GM12878 (cell line): ENCODE data around the gene MAST4. TPM values are rescaled to one million over a fixed set of nuclear protein-coding genes. Genes with fewer than 3 reads are reported as not detected.
A peak's percentile ranks its signal among the peaks of the same experiment; 100 is the strongest.

ENCODE experiments used
- ATAC-seq: fragments of 200-7000 bp; cut with Tn5 transposase; 3 replicates; pipeline ENCODE4 v1.9.1; 2020; ENCODE audit warnings: mild to moderate bottlenecking, moderate library complexity
- BruUV-seq: library from RNA; stranded (reverse); fragments of 400-500 nt; replicated peaks from 2 replicates; lab custom pipeline; 2021; lab: Mats Ljungman, UMichigan
- CTCF ChIA-PET: fragments of 300-600 bp; sonication (Branson Sonifier 250); formaldehyde crosslinking; extraction: SDS; loops from one replicate; lab custom pipeline; 2021; ENCODE audit warnings: inconsistent platforms; lab: Yijun Ruan, JAX
- POLR2A ChIA-PET: fragments of 350-600 bp; formaldehyde crosslinking; extraction: SDS; loops from one replicate; lab custom pipeline; 2021; ENCODE audit warnings: inconsistent platforms; lab: Charles Lee
- RAD21 ChIA-PET: fragments of 300-600 bp; sonication (Branson Sonifier 250); formaldehyde crosslinking; loops from one replicate; lab custom pipeline; 2023; ENCODE audit warnings: antibody characterized with exemption; ENCODE audit not compliant: unreplicated experiment; lab: Charles Lee
- SMC1A ChIA-PET: fragments of 300-600 bp; sonication (Branson Sonifier 250); formaldehyde crosslinking; loops from one replicate; lab custom pipeline; 2023; ENCODE audit not compliant: unreplicated experiment, uncharacterized antibody; lab: Charles Lee
- DNase-seq: peaks from one replicate; pipeline ENCODE4 v3.0.0-alpha.2; 2011; ENCODE audit warnings: low read depth, low spot score
- FAIRE-seq: peaks from 3 replicates; lab custom pipeline; 2011; peaks lifted over from hg19 to GRCh38; lab: Jason Lieb, UNC
- H2AFZ ChIP-seq: 2 replicates; pipeline ENCODE4 v1.6.0; 2011; ENCODE audit warnings: low read depth, low read length, control low read depth; ENCODE audit not compliant: control insufficient read depth
- H3K27ac ChIP-seq: 2 replicates; pipeline ENCODE4 v1.5.1; 2011; ENCODE audit warnings: control low read depth; ENCODE audit not compliant: control insufficient read depth, insufficient read depth
- H3K27me3 ChIP-seq, 2 experiments: replicated peaks in 1 of 2; 2 replicates each; pipeline versions ENCODE4 v1.6.0 to v1.6.1; 2011; ENCODE audit warnings: low read length in 1 of 2; ENCODE audit not compliant: control insufficient read depth in 2 of 2, insufficient read depth in 2 of 2
- H3K36me3 ChIP-seq, 2 experiments: 2 replicates each; pipeline ENCODE4 v1.5.1; 2011; ENCODE audit warnings: low read length in 1 of 2; ENCODE audit not compliant: control insufficient read depth in 2 of 2, insufficient read depth in 2 of 2
- H3K4me1 ChIP-seq: 2 replicates; pipeline ENCODE4 v1.6.1; 2011; ENCODE audit warnings: mild to moderate bottlenecking, low read length, moderate library complexity, mixed read lengths; ENCODE audit not compliant: control insufficient read depth, insufficient read depth
- H3K4me2 ChIP-seq: 2 replicates; pipeline ENCODE4 v1.6.0; 2011; ENCODE audit warnings: control low read depth; ENCODE audit not compliant: control insufficient read depth, insufficient read depth
- H3K4me3 ChIP-seq: fragments of 200-600 bp; sonication (generic); 2 replicates; pipeline ENCODE4 v1.5.1; 2016
- H3K79me2 ChIP-seq: 2 replicates; pipeline ENCODE4 v1.6.0; 2011; ENCODE audit warnings: low read length; ENCODE audit not compliant: control insufficient read depth, insufficient read depth
- H3K9ac ChIP-seq: 2 replicates; pipeline ENCODE4 v1.8.0; 2011; ENCODE audit warnings: low read length, control low read depth, mixed read lengths; ENCODE audit not compliant: control insufficient read depth, insufficient read depth
- H3K9me3 ChIP-seq: replicated peaks from 3 replicates; pipeline ENCODE4 v1.5.1; 2011; ENCODE audit warnings: mild to moderate bottlenecking, low read length; ENCODE audit not compliant: control insufficient read depth, insufficient read depth
- H4K20me1 ChIP-seq: 2 replicates; pipeline ENCODE4 v1.6.0; 2011; ENCODE audit not compliant: control insufficient read depth, insufficient read depth
- ATF7 ChIP-seq: fragments of 450-650 bp; IDR thresholded peaks from 2 replicates; pipeline ENCODE4 v1.6.1; 2016; ENCODE audit warnings: low read depth, mild to moderate bottlenecking
- FOXM1 ChIP-seq: IDR thresholded peaks from 2 replicates; pipeline ENCODE4 v1.6.1; 2012; ENCODE audit warnings: low read depth, mild to moderate bottlenecking, inconsistent platforms, low read length, moderate library complexity
- IKZF2 ChIP-seq, 2 experiments: fragments of 450-650 bp; IDR thresholded peaks; 2 replicates each; pipeline ENCODE4 v1.6.1; 2017; ENCODE audit warnings: mild to moderate bottlenecking in 2 of 2, moderate library complexity in 2 of 2
- KLF5 ChIP-seq: fragments of 450-650 bp; IDR thresholded peaks from 2 replicates; pipeline ENCODE4 v1.6.1; 2014; ENCODE audit warnings: mild to moderate bottlenecking; ENCODE audit not compliant: partially characterized antibody
- LARP7 ChIP-seq: fragments of 450-650 bp; IDR thresholded peaks from 2 replicates; pipeline ENCODE4 v1.6.1; 2017; ENCODE audit warnings: mild to moderate bottlenecking
- MEF2A ChIP-seq: IDR thresholded peaks from 2 replicates; pipeline ENCODE4 v1.6.1; 2011; ENCODE audit warnings: low read depth, mild to moderate bottlenecking, low read length, moderate library complexity; ENCODE audit not compliant: insufficient read depth
- MEF2B ChIP-seq: fragments of 450-650 bp; IDR thresholded peaks from 2 replicates; pipeline ENCODE4 v1.6.1; 2018; ENCODE audit warnings: mild to moderate bottlenecking, moderate library complexity; ENCODE audit not compliant: partially characterized antibody, poor library complexity, severe bottlenecking
- NR2F1 ChIP-seq: fragments of 450-650 bp; conservative IDR thresholded peaks from 2 replicates; pipeline ENCODE4 v1.6.1; 2017; ENCODE audit warnings: mild to moderate bottlenecking
- PRDM15 ChIP-seq: fragments of 450-650 bp; formaldehyde crosslinking; IDR thresholded peaks from 2 replicates; pipeline ENCODE4 v1.4.0; 2020; ENCODE audit warnings: mild to moderate bottlenecking, moderate library complexity
- SUZ12 ChIP-seq: fragments of 200-600 bp; sonication (generic); IDR thresholded peaks from one replicate; pipeline ENCODE4 v1.6.1; 2018; ENCODE audit warnings: antibody characterized with exemption, mild to moderate bottlenecking; ENCODE audit not compliant: unreplicated experiment
- ZNF207 ChIP-seq: fragments of 450-650 bp; IDR thresholded peaks from 2 replicates; pipeline ENCODE4 v1.6.1; 2014; ENCODE audit warnings: antibody characterized with exemption, mild to moderate bottlenecking, borderline replicate concordance
- ZNF274 ChIP-seq: IDR thresholded peaks from one replicate; pipeline ENCODE4 v1.8.0; 2011; ENCODE audit not compliant: insufficient read length, insufficient read depth
- WGBS: methylation state at CpG from one replicate; pipeline ENCODE4 v1.1.6; 2016; ENCODE audit warnings: low lambda C conversion rate; ENCODE audit not compliant: insufficient replicate concordance, insufficient coverage; ENCODE audit errors: missing lambda C conversion rate; 5-methylcytosine and 5-hydroxymethylcytosine counted together
- in situ Hi-C: fragments of 300-500 bp; cut with MboI; formaldehyde crosslinking; loops from 9 replicates; pipeline ENCODE4 v1.14.3; 2018; ENCODE audit warnings: mixed read lengths
- intact Hi-C: fragments of 100-400 bp; cut with micrococcal nuclease; formaldehyde crosslinking; loops from one replicate; pipeline ENCODE4 v1.14.2; 2022; ENCODE audit not compliant: unreplicated experiment
- polyA plus RNA-seq, 11 experiments: library from polyadenylated mRNA; depleted of rRNA in 4 of 11; unstranded in 6 of 11; stranded (reverse) in 5 of 11; fragments of >200 nt; fragmentation: Nextera tagmentation in 4 of 11; fragmentation: Illumina TruSeq in 1 of 11; extraction: Ambion mirVana in 4 of 11; extraction: Trizol in 1 of 11; gene quantifications; 1 replicate in 1 of 11; 2 replicates in 10 of 11; pipeline versions ENCODE4 v1.2.1 to v1.2.3, GENCODE V29; 2011 to 2016; ENCODE audit warnings: inconsistent platforms in 2 of 11, missing spikeins in 2 of 11, low read depth in 1 of 11
- total RNA-seq, 4 experiments: library from RNA; depleted of rRNA in 3 of 4; stranded (reverse); fragments of >200 nt in 3 of 4; fragmentation: Illumina TruSeq in 1 of 4; extraction: Trizol in 1 of 4; gene quantifications; 2 replicates each; pipeline versions ENCODE4 v1.2.1 to v1.2.3, GENCODE V29; 2013 to 2021

Gene MAST4
- total and polyA plus RNA-seq, 10 of the 15 experiments (the other 5 are each of a cell fraction or from before 2014, with no cell fraction given) = 0.02 to 1.6 (median 0.29) TPM; not detected in 1

DNA sequence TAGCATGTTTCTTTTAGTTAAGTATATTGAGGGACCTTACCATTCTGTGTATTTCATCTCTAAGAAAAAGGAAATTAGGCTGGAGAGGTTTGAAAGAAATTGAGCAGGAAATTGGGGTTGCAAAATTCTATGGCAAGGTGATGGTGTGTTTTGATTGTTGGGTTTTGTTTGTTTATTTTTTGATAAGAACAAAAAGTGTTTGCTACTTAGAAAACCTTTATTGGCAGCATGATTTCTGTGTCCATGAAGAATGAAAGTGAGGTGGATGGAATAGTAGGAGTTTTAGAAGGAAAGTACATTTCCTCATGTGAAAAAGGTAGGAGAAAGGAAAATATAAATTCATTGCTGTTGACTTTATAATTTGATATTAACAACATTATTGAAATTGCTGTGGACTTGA lies 433.3 kb downstream of the MAST4 start (continued):
- TF ChIP-seq ATF7 (no peak), LARP7 (no peak)

- Histone ChIP-seq H3K79me2 (no peaks in the 10 kb centered on the region), H3K4me3 (no peak overlapping the region), H3K36me3 (no peaks in the 10 kb centered on the region), H3K9ac (no peak overlapping the region), H4K20me1 (no peaks in the 10 kb centered on the region), H3K4me1 (no peaks in the 10 kb centered on the region), H3K9me3 (no peaks in the 10 kb centered on the region), H3K27me3 (no peaks in the 10 kb centered on the region; a peak in 2 of 4 replicates), H2AFZ (no peak overlapping the region), H3K4me2 (no peak overlapping the region), H3K27ac (no peak overlapping the region)
- TF ChIP-seq MEF2A (0 out of 2 replicates have a peak, but pooled peaks have one; percentile 20), MEF2B (no peak)
- ATAC-seq (no peak), FAIRE-seq (peak; percentile 81), DNase-seq (no peak)
- no TSS peak for BruUV-seq
- POLR2A ChIA-PET = no interaction called here
- RAD21 ChIA-PET = no interaction called here
- SMC1A ChIA-PET = interaction anchor here (0.6 kb wide), 1 partner anchor 8 kb away, joined by 3 read pairs; no protein-coding TSS in a partner anchor
- 63% methylated on average over 2 of the region's 2 CpGs for WGBS
- in situ Hi-C loops = no loop called here
- CTCF ChIA-PET = no interaction called here
- intact Hi-C loops = no loop called here
Measured at GRCh38 chr5:67030289-67031056, 434.3 kb downstream of the MAST4 start.

GRCh38 chr5:67031057-67031443 lies 434.9 kb downstream of the MAST4 start:
- no peaks in the 10 kb centered on the region for H4K20me1 ChIP-seq
- intact Hi-C loops = no loop called here
- in situ Hi-C loops = no loop called here
- WGBS = 17% methylated on average over 3 of the region's 3 CpGs
- CTCF ChIA-PET = no interaction called here
- H3K4me1 ChIP-seq = no peaks in the 10 kb centered on the region
- SMC1A ChIA-PET = no interaction called here
- H3K9me3 ChIP-seq = no peaks in the 10 kb centered on the region
- DNase-seq = no peak
- no peak overlapping the region for H3K4me2 ChIP-seq
- no TSS peak for BruUV-seq
- H3K27me3 ChIP-seq = no peaks in the 10 kb centered on the region; a peak in 2 of 4 replicates
- no peak for ATAC-seq
- no peaks in the 10 kb centered on the region for H3K79me2 ChIP-seq
- no peaks in the 10 kb centered on the region for H3K36me3 ChIP-seq
- no peak overlapping the region for H2AFZ ChIP-seq
- no peak overlapping the region for H3K27ac ChIP-seq
- no peak overlapping the region for H3K9ac ChIP-seq
- POLR2A ChIA-PET = no interaction called here
- no peak overlapping the region for H3K4me3 ChIP-seq
- FAIRE-seq = no peak
- RAD21 ChIA-PET = no interaction called here
- no peak for TF ChIP-seq KLF5
- no peak for TF ChIP-seq NR2F1
- TF ChIP-seq MEF2B = no peak
- no peak for TF ChIP-seq SUZ12
- no peak for TF ChIP-seq IKZF2 (IDR thresholded peaks at IDR 0.05)
- TF ChIP-seq ZNF274 = no peak
- no peak for TF ChIP-seq PRDM15 (CRISPR knock-in tag)
- TF ChIP-seq FOXM1 = no peak
- no peak for TF ChIP-seq ZNF207
